ENCODE results near the gene THRSP.
"Not testable (repeated sequence)": the region's sequence is repeated elsewhere in the genome, so short reads cannot be mapped to it uniquely, and the experiment has no call there.

THRSP gene

GRCh38 chr11:78069465-78069864, 5.8 kb downstream of the THRSP start:
- DNase-seq = no peak

- DNase-seq = no peak
Measured at GRCh38 chr11:78070621-78071020, 7.0 kb downstream of the THRSP start.

GRCh38 chr11:78071717-78072116, 8.1 kb downstream of the THRSP start:
- no peak for DNase-seq

GRCh38 chr11:78072455-78072854, 8.8 kb downstream of the THRSP start:
- no peak for DNase-seq

- DNase-seq = no peak
Measured at GRCh38 chr11:78074756-78075155, 11.1 kb downstream of the THRSP start.

- no peak for DNase-seq
Measured at GRCh38 chr11:78076733-78077403, 13.2 kb downstream of the THRSP start.

GRCh38 chr11:78077592-78077991, 13.9 kb downstream of the THRSP start:
- not testable (repeated sequence) for DNase-seq

- DNase-seq = no peak
Measured at GRCh38 chr11:78078218-78079167, 14.8 kb downstream of the THRSP start.

- DNase-seq = peak; percentile 76
Measured at GRCh38 chr11:78079232-78080083, 15.8 kb downstream of the THRSP start, which contains the start of gene NDUFC2. TSS of gene NDUFC2 (minus strand) at chr11:78079862. CDS start at chr11:78079744, 118 bp downstream.

GRCh38 chr11:78080084-78080817, 16.6 kb downstream of the THRSP start:
- no peak for DNase-seq

GRCh38 chr11:78080818-78081495, 17.3 kb downstream of the THRSP start:
- no peak for DNase-seq

GRCh38 chr11:78081583-78081982, 17.9 kb downstream of the THRSP start:
- DNase-seq = no peak

GRCh38 chr11:78082146-78082545, 18.5 kb downstream of the THRSP start:
- no peak for DNase-seq

GRCh38 chr11:78083021-78083420, 19.4 kb downstream of the THRSP start:
- no peak for DNase-seq

- not testable (repeated sequence) for DNase-seq
Measured at GRCh38 chr11:78084506-78084905, 20.8 kb downstream of the THRSP start.

GRCh38 chr11:78085972-78086371, 22.3 kb downstream of the THRSP start:
- DNase-seq = no peak

GRCh38 chr11:78086521-78087074, 22.9 kb downstream of the THRSP start:
- DNase-seq = not testable (repeated sequence)

GRCh38 chr11:78094250-78094649, 30.6 kb downstream of the THRSP start:
- DNase-seq = no peak

- no peak for DNase-seq
Measured at GRCh38 chr11:78097666-78098385, 34.2 kb downstream of the THRSP start.

GRCh38 chr11:78099666-78100065, 36.0 kb downstream of the THRSP start:
- no peak for DNase-seq

- no peak for DNase-seq
Measured at GRCh38 chr11:78100261-78100660, 36.6 kb downstream of the THRSP start.

Measured in SHP77 treated with DMSO at 0.1 percent for 48 hours (cell line).